GM08714 (cell line): ENCODE measurements around the gene ETS2.
"Not testable (repeated sequence)": the region's sequence is repeated elsewhere in the genome, so short reads cannot be mapped to it uniquely, and the experiment has no call there.

Source experiments
- H3K4me3 ChIP-seq: fragments of 200-500 bp; sonication (Bioruptor generic); 2 replicates; pipeline ENCODE4 v1.5.1; 2014; ENCODE audit warnings: mild to moderate bottlenecking, low read length, inconsistent platforms
- ZNF274 ChIP-seq: IDR thresholded peaks from 2 replicates; pipeline ENCODE4 v1.6.1; 2012; ENCODE audit warnings: mild to moderate bottlenecking, low read depth, low read length

ETS2 gene

GRCh38 chr21:38822778-38823238 is 17.1 kb downstream of the ETS2 start:
- no peak for TF ChIP-seq ZNF274
- H3K4me3 ChIP-seq, result no peak overlapping the region

- H3K4me3 ChIP-seq, result no peak overlapping the region
- no peak for TF ChIP-seq ZNF274
Observed at GRCh38 chr21:38823737-38824123, 18.0 kb downstream of the ETS2 start.

- H3K4me3 ChIP-seq, result no peak overlapping the region
- TF ChIP-seq ZNF274, result no peak
Observed at GRCh38 chr21:38824124-38824822, 18.5 kb downstream of the ETS2 start.

- no peak for TF ChIP-seq ZNF274
Observed at GRCh38 chr21:38825269-38825668, 19.5 kb downstream of the ETS2 start.

GRCh38 chr21:38825921-38826320 is 20.2 kb downstream of the ETS2 start:
- no peak for TF ChIP-seq ZNF274
- no peak overlapping the region for H3K4me3 ChIP-seq

More at GRCh38 chr21:38825269-38825668, 19.5 kb downstream of the ETS2 start:
- H3K4me3 ChIP-seq, result no peak overlapping the region

GRCh38 chr21:38828111-38828510 is 22.4 kb downstream of the ETS2 start:
- H3K4me3 ChIP-seq, result not testable (repeated sequence)

- no peak for TF ChIP-seq ZNF274
Observed at GRCh38 chr21:38830671-38831525, 25.2 kb downstream of the ETS2 start.

GRCh38 chr21:38831526-38832467 is 26.1 kb downstream of the ETS2 start:
- H3K4me3 ChIP-seq, result no peak overlapping the region; the same call in 1 of the 2 replicates
- TF ChIP-seq ZNF274, result no peak

More at GRCh38 chr21:38830671-38831525, 25.2 kb downstream of the ETS2 start:
- H3K4me3 ChIP-seq, result no peak overlapping the region; the same call in 1 of the 2 replicates

GRCh38 chr21:38832664-38833063 is 26.9 kb downstream of the ETS2 start:
- no peak for TF ChIP-seq ZNF274
- H3K4me3 ChIP-seq, result no peak overlapping the region

- no peak for TF ChIP-seq ZNF274
- H3K4me3 ChIP-seq, result no peak overlapping the region
Observed at GRCh38 chr21:38833117-38833516, 27.4 kb downstream of the ETS2 start.

GRCh38 chr21:38834725-38835124 is 29.0 kb downstream of the ETS2 start:
- H3K4me3 ChIP-seq, result no peak overlapping the region
- no peak for TF ChIP-seq ZNF274

GRCh38 chr21:38837806-38838461 is 32.2 kb downstream of the ETS2 start:
- no peak for TF ChIP-seq ZNF274
- no peak overlapping the region for H3K4me3 ChIP-seq

- TF ChIP-seq ZNF274, result no peak
- H3K4me3 ChIP-seq, result no peak overlapping the region
Observed at GRCh38 chr21:38838598-38839327, 33.0 kb downstream of the ETS2 start.
